ENCODE data around the gene EPHB3. TPM values are rescaled to one million over a fixed set of nuclear protein-coding genes. Genes with fewer than 3 reads are reported as not detected.

EPHB3 gene
- total RNA-seq, 1 experiment from 2014 or later: not detected

DNA sequence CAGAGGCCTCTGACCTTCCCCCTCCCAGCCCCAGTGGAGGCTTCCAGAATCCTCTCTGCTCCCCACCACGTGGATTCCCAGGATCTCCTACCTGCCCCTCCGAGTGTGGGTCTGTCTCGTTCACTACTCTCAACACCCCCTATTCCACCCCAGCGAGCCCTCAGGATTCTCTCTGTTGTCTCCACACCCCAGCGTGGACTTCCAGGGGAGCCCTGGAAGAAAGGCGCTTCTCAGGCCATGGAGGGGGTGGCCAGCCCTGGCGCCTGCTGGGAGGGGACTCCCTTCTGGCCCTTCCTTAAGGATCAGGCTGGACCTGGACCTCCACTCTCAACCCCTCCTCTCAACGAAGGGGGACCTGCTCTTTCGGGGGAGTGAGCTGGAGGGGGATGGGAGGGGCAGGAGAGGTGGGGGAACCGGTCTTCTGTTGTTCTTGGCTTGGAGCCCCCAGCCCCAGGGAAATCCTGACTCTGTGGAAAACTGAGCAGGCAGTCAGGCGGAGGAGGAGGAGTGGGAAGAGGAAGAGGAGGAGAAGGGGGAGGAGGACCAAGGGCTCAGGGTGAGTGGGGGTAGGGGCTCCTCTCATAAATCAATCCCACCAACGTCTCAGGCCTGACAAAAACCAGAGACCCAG lies 32.9 kb downstream of the EPHB3 start:
- Histone ChIP-seq H4K20me1 (ENCODE audit: insufficient read depth, low read depth, low read length) (no peaks in the 10 kb centered on the region), H2AFZ (ENCODE audit: low read length) (no peak overlapping the region), H3K27ac (ENCODE audit: low read length) (no peak overlapping the region), H3K4me1 (ENCODE audit: low read length) (no peaks in the 10 kb centered on the region), H3K4me2 (ENCODE audit: low read depth, low read length, poor library complexity, severe bottlenecking) (no peak overlapping the region), H3K9me2 (replicated peaks; ENCODE audit: insufficient read depth, low read length) (no peaks in the 10 kb centered on the region), H3K9me3 (ENCODE audit: low read length) (no peaks in the 10 kb centered on the region), H3K36me3 (ENCODE audit: insufficient read depth, low read length) (no peaks in the 10 kb centered on the region), H3K9ac (ENCODE audit: low read length) (no peak overlapping the region), H3K4me3 (ENCODE audit: low read length) (no peak overlapping the region), H3K79me2 (ENCODE audit: low read length) (no peaks in the 10 kb centered on the region), H3K27me3 (ENCODE audit: low read length) (no peaks in the 10 kb centered on the region)
- no peak for DNase-seq

GRCh38 chr3:184595726-184596125 lies 34.1 kb downstream of the EPHB3 start:
- no peaks in the 10 kb centered on the region for H4K20me1 ChIP-seq (ENCODE audit: insufficient read depth, low read depth, low read length)

GRCh38 chr3:184596233-184596632 lies 34.6 kb downstream of the EPHB3 start:
- H3K27me3 ChIP-seq (ENCODE audit: low read length): no peaks in the 10 kb centered on the region
- H3K27ac ChIP-seq (ENCODE audit: low read length): no peak overlapping the region
- no peaks in the 10 kb centered on the region for H3K9me2 ChIP-seq (replicated peaks; ENCODE audit: insufficient read depth, low read length)
- H3K9ac ChIP-seq (ENCODE audit: low read length): no peak overlapping the region
- H3K9me3 ChIP-seq (ENCODE audit: low read length): no peaks in the 10 kb centered on the region
- DNase-seq: no peak
- no peaks in the 10 kb centered on the region for H4K20me1 ChIP-seq (ENCODE audit: insufficient read depth, low read depth, low read length)
- H2AFZ ChIP-seq (ENCODE audit: low read length): no peak overlapping the region
- no peak overlapping the region for H3K4me2 ChIP-seq (ENCODE audit: low read depth, low read length, poor library complexity, severe bottlenecking)
- H3K36me3 ChIP-seq (ENCODE audit: insufficient read depth, low read length): no peaks in the 10 kb centered on the region
- H3K4me1 ChIP-seq (ENCODE audit: low read length): no peaks in the 10 kb centered on the region
- H3K79me2 ChIP-seq (ENCODE audit: low read length): no peaks in the 10 kb centered on the region
- no peak overlapping the region for H3K4me3 ChIP-seq (ENCODE audit: low read length)

More at GRCh38 chr3:184595726-184596125, 34.1 kb downstream of the EPHB3 start:
- H3K4me2 ChIP-seq (ENCODE audit: low read depth, low read length, poor library complexity, severe bottlenecking): no peak overlapping the region
- H3K27me3 ChIP-seq (ENCODE audit: low read length): no peaks in the 10 kb centered on the region
- H3K27ac ChIP-seq (ENCODE audit: low read length): no peak overlapping the region
- no peaks in the 10 kb centered on the region for H3K36me3 ChIP-seq (ENCODE audit: insufficient read depth, low read length)
- no peaks in the 10 kb centered on the region for H3K79me2 ChIP-seq (ENCODE audit: low read length)
- no peaks in the 10 kb centered on the region for H3K4me1 ChIP-seq (ENCODE audit: low read length)
- DNase-seq: no peak
- no peaks in the 10 kb centered on the region for H3K9me2 ChIP-seq (replicated peaks; ENCODE audit: insufficient read depth, low read length)
- no peaks in the 10 kb centered on the region for H3K9me3 ChIP-seq (ENCODE audit: low read length)
- H3K9ac ChIP-seq (ENCODE audit: low read length): no peak overlapping the region
- H2AFZ ChIP-seq (ENCODE audit: low read length): no peak overlapping the region
- no peak overlapping the region for H3K4me3 ChIP-seq (ENCODE audit: low read length)

DNA sequence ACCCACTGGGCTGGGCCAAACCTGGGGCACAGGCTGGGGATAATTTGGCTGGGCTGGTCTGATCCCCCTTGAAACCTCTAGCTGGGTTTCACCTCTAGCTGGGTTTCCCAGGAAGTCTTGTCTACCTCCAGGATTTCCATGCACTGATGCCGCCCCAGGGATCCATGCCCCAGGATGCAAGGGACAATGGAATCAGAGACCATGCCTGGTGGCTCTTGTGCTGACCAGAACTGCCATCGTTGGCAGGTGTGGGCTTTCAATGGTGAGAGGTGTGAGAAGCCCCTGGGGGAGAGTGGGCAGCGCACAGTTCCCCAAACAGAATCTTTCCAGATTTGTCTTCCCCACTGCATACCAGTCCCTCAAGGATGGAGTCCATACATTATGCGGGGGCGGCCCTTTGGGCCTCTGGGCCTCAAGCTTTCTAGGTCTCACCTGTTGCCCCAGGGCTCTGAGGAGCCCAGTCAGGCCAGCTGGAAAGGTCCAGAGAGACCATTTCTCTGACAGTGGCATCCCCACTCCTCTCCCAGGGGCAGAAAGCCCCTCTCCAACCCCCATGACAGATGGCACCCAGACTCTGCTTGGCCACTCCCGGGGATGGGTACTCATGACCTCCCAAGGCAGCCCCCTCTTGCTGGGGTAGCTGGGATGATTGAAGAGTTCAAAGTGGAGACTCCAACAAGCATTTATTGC lies 35.4 kb downstream of the EPHB3 start:
- H2AFZ ChIP-seq (ENCODE audit: low read length): no peak overlapping the region
- H3K4me3 ChIP-seq (ENCODE audit: low read length): no peak overlapping the region
- no peaks in the 10 kb centered on the region for H3K27me3 ChIP-seq (ENCODE audit: low read length)
- H3K9me3 ChIP-seq (ENCODE audit: low read length): no peaks in the 10 kb centered on the region
- no peaks in the 10 kb centered on the region for H3K79me2 ChIP-seq (ENCODE audit: low read length)
- no peaks in the 10 kb centered on the region for H3K36me3 ChIP-seq (ENCODE audit: insufficient read depth, low read length)
- H4K20me1 ChIP-seq (ENCODE audit: insufficient read depth, low read depth, low read length): no peaks in the 10 kb centered on the region
- H3K9ac ChIP-seq (ENCODE audit: low read length): no peak overlapping the region
- H3K27ac ChIP-seq (ENCODE audit: low read length): no peak overlapping the region
- H3K9me2 ChIP-seq (replicated peaks; ENCODE audit: insufficient read depth, low read length): no peaks in the 10 kb centered on the region
- DNase-seq: no peak
- H3K4me1 ChIP-seq (ENCODE audit: low read length): no peaks in the 10 kb centered on the region
- no peak overlapping the region for H3K4me2 ChIP-seq (ENCODE audit: low read depth, low read length, poor library complexity, severe bottlenecking)

- no peak overlapping the region for H2AFZ ChIP-seq (ENCODE audit: low read length)
- no peaks in the 10 kb centered on the region for H4K20me1 ChIP-seq (ENCODE audit: insufficient read depth, low read depth, low read length)
- no peaks in the 10 kb centered on the region for H3K27me3 ChIP-seq (ENCODE audit: low read length)
- H3K27ac ChIP-seq (ENCODE audit: low read length): no peak overlapping the region
- no peaks in the 10 kb centered on the region for H3K9me2 ChIP-seq (replicated peaks; ENCODE audit: insufficient read depth, low read length)
- no peaks in the 10 kb centered on the region for H3K36me3 ChIP-seq (ENCODE audit: insufficient read depth, low read length)
- DNase-seq: no peak
- no peak overlapping the region for H3K4me3 ChIP-seq (ENCODE audit: low read length)
- H3K9me3 ChIP-seq (ENCODE audit: low read length): no peaks in the 10 kb centered on the region
- no peaks in the 10 kb centered on the region for H3K4me1 ChIP-seq (ENCODE audit: low read length)
- H3K9ac ChIP-seq (ENCODE audit: low read length): no peak overlapping the region
- H3K4me2 ChIP-seq (ENCODE audit: low read depth, low read length, poor library complexity, severe bottlenecking): no peak overlapping the region
- H3K79me2 ChIP-seq (ENCODE audit: low read length): no peaks in the 10 kb centered on the region
Observed at GRCh38 chr3:184597829-184598573, 36.4 kb downstream of the EPHB3 start.

GRCh38 chr3:184598574-184598927 lies 37.0 kb downstream of the EPHB3 start:
- H3K9me3 ChIP-seq (ENCODE audit: low read length): no peaks in the 10 kb centered on the region
- no peak overlapping the region for H3K27ac ChIP-seq (ENCODE audit: low read length)
- H3K4me2 ChIP-seq (ENCODE audit: low read depth, low read length, poor library complexity, severe bottlenecking): no peak overlapping the region
- H4K20me1 ChIP-seq (ENCODE audit: insufficient read depth, low read depth, low read length): no peaks in the 10 kb centered on the region
- H3K4me3 ChIP-seq (ENCODE audit: low read length): no peak overlapping the region
- no peak for DNase-seq
- H3K9ac ChIP-seq (ENCODE audit: low read length): no peak overlapping the region
- no peaks in the 10 kb centered on the region for H3K9me2 ChIP-seq (replicated peaks; ENCODE audit: insufficient read depth, low read length)
- no peaks in the 10 kb centered on the region for H3K79me2 ChIP-seq (ENCODE audit: low read length)
- H2AFZ ChIP-seq (ENCODE audit: low read length): no peak overlapping the region
- H3K4me1 ChIP-seq (ENCODE audit: low read length): no peaks in the 10 kb centered on the region
- H3K27me3 ChIP-seq (ENCODE audit: low read length): no peaks in the 10 kb centered on the region
- H3K36me3 ChIP-seq (ENCODE audit: insufficient read depth, low read length): no peaks in the 10 kb centered on the region

- H3K9ac ChIP-seq (ENCODE audit: low read length): no peak overlapping the region
Observed at GRCh38 chr3:184599143-184599542, 37.6 kb downstream of the EPHB3 start.

GRCh38 chr3:184600685-184601377 lies 39.2 kb downstream of the EPHB3 start:
- no peaks in the 10 kb centered on the region for H3K4me1 ChIP-seq (ENCODE audit: low read length)
- H3K9me3 ChIP-seq (ENCODE audit: low read length): no peaks in the 10 kb centered on the region
- H3K4me3 ChIP-seq (ENCODE audit: low read length): no peak overlapping the region
- no peak for DNase-seq
- no peak overlapping the region for H3K9ac ChIP-seq (ENCODE audit: low read length)
- H4K20me1 ChIP-seq (ENCODE audit: insufficient read depth, low read depth, low read length): no peaks in the 10 kb centered on the region
- no peaks in the 10 kb centered on the region for H3K27me3 ChIP-seq (ENCODE audit: low read length)
- no peaks in the 10 kb centered on the region for H3K9me2 ChIP-seq (replicated peaks; ENCODE audit: insufficient read depth, low read length)
- no peak overlapping the region for H3K4me2 ChIP-seq (ENCODE audit: low read depth, low read length, poor library complexity, severe bottlenecking)
- H3K27ac ChIP-seq (ENCODE audit: low read length): no peak overlapping the region
- no peaks in the 10 kb centered on the region for H3K36me3 ChIP-seq (ENCODE audit: insufficient read depth, low read length)
- H2AFZ ChIP-seq (ENCODE audit: low read length): no peak overlapping the region
- H3K79me2 ChIP-seq (ENCODE audit: low read length): no peaks in the 10 kb centered on the region

More at GRCh38 chr3:184599143-184599542, 37.6 kb downstream of the EPHB3 start:
- Histone ChIP-seq H2AFZ (ENCODE audit: low read length) (no peak overlapping the region), H3K27me3 (ENCODE audit: low read length) (no peaks in the 10 kb centered on the region), H3K27ac (ENCODE audit: low read length) (no peak overlapping the region), H3K79me2 (ENCODE audit: low read length) (no peaks in the 10 kb centered on the region), H3K9me3 (ENCODE audit: low read length) (no peaks in the 10 kb centered on the region), H3K4me1 (ENCODE audit: low read length) (no peaks in the 10 kb centered on the region), H3K4me3 (ENCODE audit: low read length) (no peak overlapping the region), H3K9me2 (replicated peaks; ENCODE audit: insufficient read depth, low read length) (no peaks in the 10 kb centered on the region), H3K36me3 (ENCODE audit: insufficient read depth, low read length) (no peaks in the 10 kb centered on the region), H4K20me1 (ENCODE audit: insufficient read depth, low read depth, low read length) (no peaks in the 10 kb centered on the region), H3K4me2 (ENCODE audit: low read depth, low read length, poor library complexity, severe bottlenecking) (no peak overlapping the region)
- DNase-seq: no peak
